Glomerular endothelial cell (primary cell): ENCODE data around the gene ITPKA. TPM values are rescaled to one million over a fixed set of nuclear protein-coding genes. Genes with fewer than 3 reads are reported as not detected.

Source experiments
- DNase-seq: peaks from one replicate; pipeline ENCODE4 v3.0.0-alpha.2; 2011; ENCODE audit warnings: low read depth, low spot score; ENCODE audit errors: extremely low read depth
- total RNA-seq: library from RNA; depleted of rRNA; stranded (reverse); fragments of >200 nt; gene quantifications from 2 replicates; pipeline ENCODE4 v1.2.3, GENCODE V29; 2015

ITPKA gene
- total RNA-seq, 1 donor from 2014 or later: 2.1 TPM

DNA sequence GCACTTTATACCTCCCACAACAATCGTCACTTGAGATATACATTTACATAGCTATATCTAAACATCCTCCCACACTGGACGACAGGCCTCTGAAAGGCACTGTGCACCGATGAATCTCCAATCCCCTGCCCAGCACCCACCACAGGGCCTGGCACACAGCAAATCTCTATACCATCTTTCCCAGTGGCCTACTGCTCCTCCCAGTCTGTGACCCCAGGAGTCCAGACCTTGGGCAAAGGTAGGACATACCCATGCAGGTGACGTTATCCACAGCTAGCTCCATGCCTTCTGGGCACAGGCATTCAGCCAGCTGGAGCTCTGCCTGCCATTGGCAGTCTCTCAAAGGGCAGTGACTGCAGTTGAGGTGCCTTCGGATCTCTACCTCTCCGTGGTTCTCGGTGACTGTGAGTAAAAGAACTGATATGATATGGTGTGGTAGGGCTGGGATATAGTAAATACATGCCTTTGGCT lies 14.2 kb downstream of the ITPKA start:
- DNase-seq: no peak

DNA sequence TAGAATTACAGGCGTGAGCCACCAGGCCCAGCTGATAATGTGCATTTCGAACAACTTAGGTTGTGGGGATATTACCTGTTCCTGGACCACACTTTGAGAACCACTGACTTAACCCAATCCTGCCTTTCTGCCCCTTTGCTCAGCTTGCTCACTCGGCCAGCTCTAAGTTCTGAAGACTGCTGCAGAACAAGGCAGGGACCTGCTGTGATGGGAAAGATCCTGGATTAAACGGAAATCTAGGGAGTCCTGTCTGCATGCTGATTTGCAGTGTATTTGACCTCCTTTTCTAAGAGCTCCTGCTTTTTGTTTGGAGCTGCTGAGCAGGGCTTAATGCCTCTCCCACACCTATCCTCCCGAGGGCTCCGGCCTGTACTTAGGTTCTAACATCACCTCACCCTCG lies 17.1 kb downstream of the ITPKA start:
- DNase-seq: no peak

DNA sequence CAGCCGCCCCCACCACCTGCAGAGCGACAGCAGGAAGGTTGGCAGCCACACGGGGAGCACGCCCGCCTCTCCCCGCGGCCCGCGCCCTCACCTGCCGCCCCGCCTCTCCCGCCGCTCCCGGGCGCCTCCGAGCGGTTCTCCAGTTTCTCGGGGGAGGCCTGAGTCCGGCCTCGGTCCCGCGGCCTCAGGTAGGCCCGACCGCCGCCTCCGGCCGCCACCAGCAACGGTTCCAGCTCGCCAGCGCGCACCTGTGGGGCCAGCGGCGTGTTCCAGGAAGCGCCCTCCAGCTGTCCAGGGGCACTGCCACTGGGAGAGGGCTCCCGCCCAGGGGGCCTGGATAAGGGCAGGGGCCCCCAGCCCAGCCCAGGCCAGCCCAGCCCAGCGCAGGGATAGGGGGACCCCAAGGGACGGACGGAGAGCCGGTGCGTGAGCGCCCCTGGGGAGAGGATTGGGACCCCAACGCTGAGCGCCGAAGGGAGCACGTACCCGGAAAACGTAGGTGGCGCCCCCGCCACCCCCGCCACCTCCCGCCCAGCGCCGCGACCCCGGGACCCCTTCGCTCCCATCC lies 17.7 kb downstream of the ITPKA start:
- no peak for DNase-seq

DNA sequence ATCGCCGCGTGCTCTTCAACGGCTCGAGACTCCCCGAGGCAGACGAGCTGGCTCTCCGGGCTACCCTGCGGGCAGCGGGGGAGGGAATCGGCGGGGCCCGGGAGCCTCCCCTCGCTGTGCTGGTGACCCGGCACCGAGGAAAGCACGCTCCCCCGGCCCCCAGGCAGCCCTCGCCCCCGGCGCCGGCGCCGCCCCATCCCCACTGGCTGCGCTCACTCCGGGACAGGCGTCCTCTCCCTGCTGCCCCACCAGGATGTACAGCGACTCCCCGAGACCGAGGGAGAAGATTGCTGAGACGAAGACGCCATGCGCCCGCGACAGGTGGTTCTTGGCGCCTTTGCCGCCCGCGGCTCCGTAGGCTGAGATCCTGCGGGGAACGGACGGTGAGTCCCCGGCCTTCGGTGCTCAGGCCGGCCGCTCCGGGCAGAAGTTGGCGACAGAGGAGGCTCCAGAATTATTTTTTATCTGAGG lies 18.3 kb downstream of the ITPKA start:
- no peak for DNase-seq

DNA sequence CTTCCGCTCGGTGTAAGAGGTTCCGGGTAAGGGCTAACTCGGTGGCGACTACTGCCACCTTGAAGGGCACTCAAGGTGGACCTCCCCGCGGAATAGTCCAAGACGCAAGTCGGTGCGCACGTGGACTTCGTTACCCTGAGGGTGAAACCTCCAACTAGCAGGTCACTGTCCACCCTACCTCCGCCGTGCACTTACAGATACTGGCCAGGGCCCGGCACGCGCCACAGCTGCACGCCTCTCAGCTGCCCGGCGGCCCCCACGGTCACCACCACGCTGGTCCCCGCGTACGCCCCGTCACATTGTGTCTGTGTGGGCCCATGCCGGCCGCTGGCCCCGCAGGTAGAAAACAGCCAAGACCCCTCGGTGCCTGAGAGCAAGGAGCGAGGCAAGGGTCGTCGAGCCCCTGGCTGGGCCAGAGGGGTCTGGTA lies 18.9 kb downstream of the ITPKA start:
- DNase-seq: no peak

DNA sequence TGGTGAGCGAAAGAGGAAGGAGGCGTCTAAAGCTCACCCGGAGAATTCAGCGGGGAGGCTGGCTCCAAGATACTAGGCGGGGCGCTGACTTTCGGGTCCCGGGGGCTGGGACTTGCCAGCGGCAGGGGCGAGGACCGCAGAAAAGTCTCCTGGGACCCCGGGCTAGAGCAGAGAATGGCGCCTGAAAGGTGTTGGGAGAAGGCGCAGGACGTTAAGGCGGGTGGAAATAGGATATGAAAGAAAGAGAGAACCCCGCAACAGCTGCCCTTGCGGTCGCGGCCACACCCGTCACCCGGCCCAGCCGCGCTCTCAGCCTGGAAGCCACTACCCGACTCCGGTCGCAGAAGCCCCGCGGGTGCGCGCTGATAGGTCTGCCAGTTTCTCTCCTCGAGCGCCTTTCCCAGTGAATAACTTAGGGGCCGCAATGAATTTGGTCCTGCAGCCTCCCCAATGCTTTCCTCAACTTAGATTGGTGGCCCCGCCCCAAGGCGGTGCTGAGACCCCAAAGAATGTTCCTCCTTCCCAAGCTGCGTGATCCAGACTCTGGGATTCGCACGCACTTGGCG lies 19.3 kb downstream of the ITPKA start:
- no peak for DNase-seq

DNA sequence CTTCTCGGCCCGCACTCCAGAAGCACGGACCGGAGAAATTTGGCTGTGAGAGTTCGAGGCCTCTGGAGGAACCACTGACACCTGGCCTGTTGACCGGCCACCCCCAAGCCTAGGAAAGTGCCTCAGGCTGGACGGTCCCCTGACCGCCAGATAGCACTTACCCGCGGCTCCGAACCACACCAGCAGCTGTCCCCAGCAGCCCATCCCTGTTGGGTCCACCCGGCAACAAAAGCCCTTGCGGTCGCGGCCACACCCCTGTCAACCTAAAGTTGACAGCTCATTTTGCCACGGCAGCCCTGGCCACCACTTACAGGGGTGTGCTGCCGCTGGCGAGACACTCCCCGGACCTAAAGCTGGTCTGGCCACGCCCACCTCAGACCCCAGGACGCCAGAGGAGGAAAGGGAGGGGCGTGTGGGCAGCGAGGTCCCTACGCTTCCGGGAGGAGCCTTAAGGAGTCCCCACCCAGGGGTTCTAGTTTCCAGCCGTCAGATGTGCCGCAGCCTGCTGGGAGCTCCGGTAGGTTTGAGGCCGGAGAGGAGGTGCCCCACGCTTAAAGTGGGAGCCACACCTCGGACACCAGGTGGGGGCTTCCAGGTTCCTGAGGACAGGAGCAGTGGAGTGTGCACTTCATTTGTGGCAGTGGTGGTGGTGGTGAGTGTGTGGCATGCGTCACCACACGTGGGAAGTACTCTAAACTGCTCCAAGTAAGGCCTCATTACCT lies 20.0 kb downstream of the ITPKA start, which contains the start of gene LTK:
Gene LTK (minus strand): TSS at position 322 of the 722 bp plus-strand sequence. CDS start 118 bp downstream, at position 204.
- no peak for DNase-seq

DNA sequence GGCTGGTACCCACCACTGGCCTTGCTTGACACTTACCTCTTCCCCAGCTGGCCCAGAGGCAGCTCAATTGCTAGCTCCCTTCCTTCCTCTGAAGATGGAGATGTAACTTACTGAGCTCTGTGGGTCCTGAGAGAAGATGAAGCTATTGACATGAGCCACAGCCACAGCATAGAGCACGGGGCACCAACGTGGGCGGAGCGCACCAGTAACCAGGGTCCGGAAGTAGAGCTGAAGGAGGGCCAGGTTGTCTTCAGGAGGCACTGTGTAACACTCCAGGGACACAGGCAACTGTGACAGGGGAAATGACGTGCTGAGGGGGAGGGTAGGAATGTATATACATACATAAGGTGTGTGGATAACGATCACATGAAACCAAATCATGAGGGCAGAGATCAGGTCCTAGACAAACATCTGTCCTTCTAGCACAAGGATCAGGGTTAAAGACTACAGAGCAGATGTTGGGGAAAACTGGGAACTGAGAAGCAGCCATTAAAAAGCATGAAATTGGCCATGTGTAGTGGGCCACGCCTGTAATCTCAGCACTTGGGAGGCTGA lies 24.3 kb downstream of the ITPKA start:
- DNase-seq: no peak

DNA sequence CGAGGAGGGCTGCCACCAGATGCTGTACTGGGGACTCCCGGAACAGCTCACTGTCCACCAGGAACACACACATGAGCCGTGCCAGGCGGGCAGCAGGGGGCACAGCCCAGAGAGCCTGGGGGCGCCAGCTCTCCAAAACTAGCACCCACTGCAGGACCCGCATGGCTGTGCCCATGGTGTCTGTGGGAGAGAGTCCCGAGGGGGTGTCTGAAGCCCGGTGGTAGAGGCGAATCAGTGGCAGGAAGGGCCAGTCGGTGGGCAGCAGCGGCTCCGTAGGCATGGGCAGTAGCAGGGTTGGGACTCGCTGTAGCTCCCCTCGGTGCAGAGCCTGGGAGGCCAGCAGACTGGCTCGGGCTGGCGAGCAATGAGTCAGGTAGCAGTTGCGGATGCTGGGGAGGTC lies 27.0 kb downstream of the ITPKA start:
- no peak for DNase-seq

DNA sequence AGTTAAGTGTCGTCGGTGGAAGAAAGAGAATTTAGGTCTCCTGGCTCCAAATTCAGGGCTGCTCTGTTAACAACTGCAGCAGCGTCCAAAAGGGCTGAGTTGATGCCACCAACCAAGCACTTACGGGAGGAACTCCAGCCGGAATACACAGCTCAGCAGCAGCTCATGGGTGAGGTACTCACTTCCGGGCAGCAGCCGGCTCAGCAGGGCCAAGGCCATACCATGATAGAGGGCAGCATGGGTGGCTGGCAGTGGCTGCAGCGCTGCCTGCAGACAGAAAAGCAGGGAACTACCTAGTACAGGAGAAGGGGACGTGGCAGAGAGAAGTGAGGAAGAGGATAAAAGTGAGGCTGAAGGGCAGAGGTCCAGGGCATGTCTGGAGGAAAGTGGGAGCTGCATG lies 27.9 kb downstream of the ITPKA start:
- no peak for DNase-seq

DNA sequence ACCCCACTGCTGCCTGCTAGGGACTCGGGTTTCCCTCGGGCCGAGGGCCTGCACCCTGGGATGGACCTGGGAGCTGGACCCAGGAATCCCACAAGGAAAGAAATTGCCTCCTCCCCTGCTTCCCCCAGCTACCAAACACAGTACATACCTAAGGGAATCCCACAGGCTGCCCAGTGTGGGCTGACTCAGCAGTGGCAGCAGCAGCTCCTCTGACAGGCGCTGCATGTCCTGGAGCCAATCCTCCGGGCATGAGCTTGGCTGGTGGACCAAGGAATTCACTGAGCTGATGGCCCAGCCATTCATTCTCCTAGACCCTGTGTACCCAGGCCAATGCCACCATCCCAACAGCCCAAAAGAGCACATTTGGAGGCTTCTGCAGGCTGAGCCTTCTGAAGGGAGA lies 29.4 kb downstream of the ITPKA start:
- no peak for DNase-seq

DNA sequence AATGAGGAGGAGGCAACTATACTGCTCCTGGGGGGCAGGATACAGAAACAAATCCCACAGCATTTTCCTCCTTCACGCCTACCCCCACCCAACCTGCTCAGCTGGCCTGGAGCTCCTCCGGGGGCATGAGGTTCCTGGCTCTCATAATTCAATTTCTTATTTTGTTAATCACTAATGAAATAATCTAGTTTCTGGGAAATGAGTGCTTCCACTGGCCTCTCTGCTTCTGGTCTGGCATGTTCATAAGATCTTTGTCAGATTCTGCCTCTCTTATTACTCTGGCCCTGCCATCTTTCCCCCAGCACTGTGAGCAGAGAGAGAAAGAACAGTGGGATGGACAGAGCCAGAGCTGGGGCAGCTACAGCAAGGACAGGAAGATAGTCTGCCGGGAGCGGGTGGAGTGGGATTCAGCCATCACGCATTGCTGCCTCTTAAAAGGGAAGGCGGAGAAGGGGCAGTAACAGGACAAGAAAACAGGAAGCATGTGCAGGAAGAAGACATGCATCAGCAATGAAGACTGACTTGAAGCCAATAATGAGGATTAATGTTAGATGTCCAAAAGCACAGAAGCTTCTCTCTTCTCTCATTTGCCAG lies 36.8 kb downstream of the ITPKA start:
- no peak for DNase-seq

DNA sequence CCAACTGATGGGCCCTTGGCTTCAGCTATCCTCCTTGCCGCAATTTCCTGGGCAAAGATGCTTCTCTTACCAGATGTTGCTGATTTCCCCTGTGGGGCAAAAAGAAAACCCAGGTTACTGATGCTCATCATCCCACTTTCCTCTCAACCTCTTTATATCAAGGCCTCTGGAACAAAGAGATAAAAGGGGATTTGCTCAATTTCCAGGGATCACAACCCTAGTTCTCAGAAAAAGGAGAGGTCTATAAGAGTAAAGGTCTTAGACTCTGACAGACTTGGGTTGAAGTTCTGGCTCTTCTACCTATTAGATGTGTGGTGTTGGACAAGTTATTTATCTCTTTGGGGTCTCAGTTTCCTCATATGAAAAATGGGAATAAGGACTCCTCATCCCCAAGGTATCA lies 41.9 kb downstream of the ITPKA start:
- no peak for DNase-seq

DNA sequence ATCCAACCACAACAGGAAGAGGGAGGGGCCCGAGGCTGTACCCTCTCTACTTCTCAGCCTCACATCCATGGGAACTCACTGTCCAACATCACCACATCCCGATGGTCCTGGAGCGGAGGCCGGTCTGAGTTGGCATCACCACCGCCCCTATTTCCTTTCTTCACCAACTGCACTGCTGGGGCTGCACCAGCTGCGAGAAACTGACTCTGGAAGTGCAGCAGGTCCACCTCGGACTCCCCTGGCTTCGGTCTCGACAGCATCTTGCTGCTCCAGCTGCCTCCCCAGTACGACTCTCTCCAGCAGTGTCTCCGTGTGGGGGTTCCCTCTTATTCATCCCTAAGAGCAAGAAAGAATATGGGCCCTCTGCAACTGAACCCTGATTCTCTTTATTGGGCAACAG lies 43.2 kb downstream of the ITPKA start:
- no peak for DNase-seq

DNA sequence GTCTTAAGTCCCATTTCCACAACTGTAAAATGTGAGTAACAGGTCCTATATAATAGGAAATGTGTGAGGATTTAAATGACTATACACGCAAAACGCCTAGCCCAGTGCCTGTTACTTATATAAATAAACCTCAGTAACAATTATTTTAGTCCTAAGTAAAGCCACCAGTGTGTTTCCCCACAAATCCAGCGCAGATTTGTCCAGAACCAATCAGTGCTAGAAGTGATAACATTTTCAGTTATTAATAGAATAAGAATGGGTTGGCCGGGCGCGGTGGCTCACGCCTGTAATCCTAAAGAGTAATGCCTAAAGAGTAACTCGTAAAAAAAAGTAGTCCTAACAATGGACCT lies 49.8 kb downstream of the ITPKA start:
- DNase-seq: no peak

DNA sequence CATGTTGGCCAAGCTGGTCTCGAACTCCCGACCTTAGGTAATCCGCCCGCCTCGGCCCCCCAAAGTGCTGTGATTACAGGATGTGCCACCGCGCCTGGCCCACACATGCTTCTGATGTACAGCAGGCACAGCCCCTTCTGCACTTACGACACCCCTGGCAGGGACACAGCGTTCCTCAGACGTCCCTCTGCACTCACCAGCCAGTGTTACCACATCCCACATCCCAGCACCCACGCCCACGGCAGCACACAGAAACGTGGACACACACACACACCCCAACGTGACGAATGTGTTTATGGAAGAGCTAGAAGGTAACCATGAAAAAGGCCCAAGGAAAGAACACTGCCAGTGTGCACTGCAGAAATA lies 51.0 kb downstream of the ITPKA start:
- no peak for DNase-seq

DNA sequence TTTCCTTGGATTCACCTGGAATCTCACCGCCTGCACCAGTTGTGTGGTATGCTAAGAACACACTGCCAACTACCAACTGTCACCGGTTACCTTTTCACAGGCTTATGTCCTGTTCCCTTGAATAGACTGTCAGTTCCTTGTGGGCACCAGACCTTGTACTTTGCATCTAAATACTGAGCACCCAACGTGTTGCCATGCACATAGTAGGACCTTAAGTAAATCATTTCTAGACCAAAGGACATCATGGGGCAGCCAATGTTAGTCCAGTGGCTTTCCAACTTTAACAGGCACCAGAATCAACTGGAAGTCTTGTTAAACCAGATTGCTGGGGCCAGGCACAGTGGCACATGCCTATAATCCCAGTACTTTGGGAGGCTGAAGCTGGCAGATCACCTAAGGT lies 51.5 kb downstream of the ITPKA start:
- no peak for DNase-seq

DNA sequence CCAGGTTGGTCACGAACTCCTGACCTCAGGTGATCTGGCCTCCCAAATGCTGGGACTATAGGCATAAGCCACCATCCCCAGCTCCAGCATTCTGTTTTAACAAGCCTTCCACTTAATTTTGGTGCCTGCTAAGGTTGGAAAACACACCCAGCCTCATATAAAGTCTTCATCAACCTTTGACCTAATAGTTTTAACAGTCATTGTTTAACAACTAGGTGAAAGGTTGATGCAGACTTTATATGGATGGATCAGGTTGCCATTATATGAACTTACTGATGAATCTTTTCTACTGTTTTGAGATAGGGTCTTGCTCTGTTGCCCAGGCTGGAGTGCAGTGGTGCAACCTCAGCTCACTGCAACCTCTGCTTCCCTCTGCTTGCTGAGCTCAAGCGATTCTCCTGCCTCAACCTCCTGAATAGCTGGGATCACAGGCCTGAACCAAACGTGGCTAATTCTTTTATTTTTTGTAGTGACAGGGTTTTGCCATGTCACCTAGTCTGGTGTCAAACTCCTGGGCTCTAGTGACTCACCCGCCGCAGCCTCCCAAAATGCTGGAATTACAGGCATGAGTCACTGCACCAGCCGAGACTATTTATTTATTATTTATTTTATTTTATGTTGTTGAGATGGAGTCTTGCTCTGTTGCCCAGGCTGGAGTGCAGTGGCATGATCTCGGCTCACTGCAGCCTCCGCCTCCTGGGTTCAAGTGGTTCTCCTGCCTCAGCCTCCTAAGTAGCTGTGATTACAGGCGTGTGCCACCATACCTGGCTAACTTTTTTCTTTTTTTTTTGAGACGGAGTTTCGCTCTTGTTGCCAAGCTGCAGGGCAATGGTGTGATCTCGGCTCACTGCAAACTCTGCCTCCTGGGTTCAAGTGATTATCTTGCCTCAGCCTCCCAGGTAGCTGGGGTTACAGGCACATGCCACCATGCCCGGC lies 53.4 kb downstream of the ITPKA start:
- no peak for DNase-seq

DNA sequence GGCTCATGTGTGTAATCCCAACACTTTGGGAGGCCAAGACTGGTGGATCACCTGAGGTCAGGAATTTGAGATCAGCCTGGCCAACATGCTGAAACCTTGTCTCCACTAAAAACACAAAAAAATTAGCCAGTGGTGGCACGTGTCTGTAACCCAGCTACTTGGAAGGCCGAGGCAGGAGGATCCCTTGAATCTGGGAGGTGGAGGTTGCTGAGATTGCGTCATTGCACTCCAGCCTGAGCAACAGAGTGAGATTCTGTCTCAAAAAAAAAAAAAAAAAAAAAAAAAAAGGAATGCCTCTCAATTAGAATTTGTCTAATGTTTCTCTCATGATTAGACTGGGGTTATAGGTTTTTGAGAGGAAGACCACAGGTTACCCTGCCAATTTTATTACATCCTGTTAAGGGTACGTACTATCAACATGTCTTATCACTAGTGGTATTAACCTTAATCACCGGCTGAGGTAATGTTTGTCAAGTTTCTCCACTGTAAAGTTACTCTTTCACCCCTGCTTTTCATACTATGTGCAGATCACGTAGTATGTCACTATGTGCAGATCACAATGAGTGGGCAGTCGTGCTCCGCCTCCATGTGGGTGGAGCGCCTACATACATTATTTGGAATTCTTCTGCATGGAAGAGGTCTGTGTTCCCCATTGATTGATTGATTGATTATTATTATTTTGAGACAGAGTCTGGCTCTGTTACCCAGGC lies 56.5 kb downstream of the ITPKA start:
- DNase-seq: no peak
